NK-92 treated with Interleukin-12 subunit alpha and Interleukin-12 subunit beta, amount 100 ng/mL, for 24 hours (cell line): ENCODE measurements around the gene PNPLA3.

ENCODE experiments used
- DNase-seq: peaks from one replicate; lab custom pipeline; 2025; lab: John Stamatoyannopoulos, UW

The PNPLA3 gene

DNA sequence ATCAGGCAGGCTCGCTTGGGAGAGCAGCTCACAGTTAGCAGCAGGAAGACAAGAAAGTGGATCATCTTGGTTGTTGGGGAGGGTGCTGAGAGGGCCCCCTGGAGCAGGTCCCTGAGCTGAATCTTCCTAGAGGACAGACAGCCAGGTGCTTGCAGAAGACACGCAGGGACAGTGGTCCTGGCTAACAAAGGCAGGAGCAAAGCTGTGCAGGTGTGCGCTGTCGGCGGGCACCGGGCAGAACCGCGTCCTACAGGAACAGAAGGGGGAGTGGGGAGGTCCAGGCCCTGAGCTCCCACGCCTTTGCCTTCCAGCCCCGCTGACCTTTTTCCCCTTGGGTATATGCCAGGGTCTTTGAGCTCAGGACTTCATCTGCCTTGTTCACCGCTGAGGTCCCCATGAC lies 70.4 kb downstream of the PNPLA3 start:
- no peak for DNase-seq

DNA sequence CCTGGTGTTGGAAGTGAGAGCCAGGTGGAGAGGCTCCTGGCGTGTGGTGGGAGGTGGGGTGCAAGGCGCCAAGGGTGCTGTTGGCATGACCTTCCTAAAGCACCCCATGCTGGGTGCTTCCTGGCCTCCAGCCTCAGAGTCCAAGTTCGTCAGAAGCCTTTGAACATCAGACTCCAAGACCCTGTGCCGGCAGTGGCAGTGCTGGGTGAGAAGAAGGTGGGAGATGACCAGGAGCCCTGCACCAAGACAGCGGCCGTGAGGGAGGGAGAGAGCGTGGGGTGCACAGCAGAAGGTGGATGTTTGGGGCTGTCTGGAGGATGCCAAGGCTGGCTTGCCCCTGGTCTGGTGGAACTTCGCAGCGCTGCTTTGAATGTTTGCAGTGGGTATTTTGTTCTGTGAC lies 70.8 kb downstream of the PNPLA3 start:
- DNase-seq = no peak

DNA sequence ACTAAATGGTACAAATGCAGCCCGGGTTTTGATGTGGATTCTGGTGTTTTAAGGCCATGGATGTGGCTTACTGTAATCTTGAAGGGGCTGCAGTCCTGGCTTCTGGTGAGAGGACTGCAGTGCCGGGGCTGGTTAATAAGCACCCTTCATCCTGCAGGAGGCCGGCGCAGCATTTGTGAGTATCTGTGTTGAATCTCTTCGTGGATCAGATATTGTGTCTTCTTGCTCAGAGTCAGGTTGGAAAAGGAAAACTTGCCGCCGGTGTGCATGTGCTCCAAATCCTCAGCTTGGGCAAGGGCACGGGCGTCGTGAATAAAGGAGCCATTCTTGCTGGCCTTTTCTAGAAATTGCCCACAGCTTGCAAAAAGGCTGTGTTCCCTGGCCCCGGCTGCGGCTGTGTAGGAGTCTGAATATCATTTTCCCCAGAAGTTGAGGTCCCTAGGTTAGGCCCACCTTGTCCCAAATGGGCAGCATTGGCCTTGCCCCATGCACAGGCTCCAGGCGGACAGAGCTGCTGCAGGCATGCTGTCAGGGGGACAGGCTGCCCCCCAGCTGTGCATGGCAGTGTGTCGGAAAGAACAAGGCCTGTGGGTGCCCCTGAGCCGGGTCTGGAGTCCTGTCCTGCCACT lies 71.6 kb downstream of the PNPLA3 start:
- no peak for DNase-seq

- no peak for DNase-seq
These were observed 72.2 kb downstream of the PNPLA3 start for GRCh38 chr22:43995798-43996169.

DNA sequence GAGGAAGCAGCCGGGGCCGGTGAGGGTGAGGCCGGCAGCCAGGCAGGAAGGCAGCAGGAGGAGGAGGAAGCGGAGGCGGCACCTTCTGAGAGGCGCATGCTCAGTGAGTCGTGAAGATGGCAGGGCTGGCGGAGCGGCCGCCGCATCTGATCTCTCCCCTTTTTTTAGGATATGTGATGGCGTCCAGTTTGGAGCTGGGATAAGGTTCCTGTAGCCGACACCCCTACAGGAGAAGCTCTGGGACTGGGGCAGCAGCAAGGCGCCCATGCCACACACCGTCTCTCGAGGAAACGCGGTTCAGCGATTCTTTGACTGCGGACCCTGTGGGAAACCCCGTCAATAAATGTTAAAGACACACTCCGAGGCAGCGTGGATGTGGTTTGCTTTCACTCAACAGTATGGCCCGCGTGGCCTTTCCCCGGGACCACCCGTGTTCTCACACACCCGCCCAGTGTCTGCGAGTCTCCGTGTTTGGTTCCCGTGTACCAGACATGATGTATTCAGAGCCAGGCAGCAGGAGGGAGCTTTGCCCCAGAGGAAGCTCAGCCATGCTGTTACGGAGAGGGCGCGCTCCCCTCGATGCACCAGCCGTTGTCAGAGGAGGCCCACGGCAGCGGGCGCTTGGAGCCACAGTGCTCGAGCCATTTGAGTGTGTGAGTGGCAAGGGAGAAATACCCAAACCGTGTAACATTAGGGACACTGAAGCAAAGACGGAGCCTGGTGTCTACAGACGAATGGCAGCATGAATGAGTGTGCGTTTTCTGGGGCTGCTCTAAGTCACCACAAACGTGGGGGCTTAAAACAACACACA lies 72.8 kb downstream of the PNPLA3 start:
- DNase-seq = no peak

DNA sequence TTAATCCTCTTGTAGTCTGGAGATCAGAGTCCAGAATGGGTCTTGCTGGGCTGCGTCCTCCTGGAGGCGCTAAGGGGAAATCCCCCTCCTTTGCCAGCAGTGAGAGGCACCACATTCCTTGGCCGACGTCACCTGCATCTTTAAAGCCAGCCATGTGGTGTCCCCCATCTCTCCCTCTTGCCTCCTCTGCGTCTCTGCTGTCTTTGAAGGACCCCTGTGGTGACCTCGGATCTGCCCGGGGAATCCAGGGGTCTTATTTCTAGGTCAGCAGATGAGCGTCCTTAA lies 73.3 kb downstream of the PNPLA3 start:
- no peak for DNase-seq
